Measurements from ENCODE around the gene NEURL1. TPM values are rescaled to one million over a fixed set of nuclear protein-coding genes. Genes with fewer than 3 reads are reported as not detected.
"Not testable (repeated sequence)": the region's sequence is repeated elsewhere in the genome, so short reads cannot be mapped to it uniquely, and the experiment has no call there.

NEURL1 gene
- total RNA-seq, 1 experiment from 2014 or later, result 0.84 TPM

DNA sequence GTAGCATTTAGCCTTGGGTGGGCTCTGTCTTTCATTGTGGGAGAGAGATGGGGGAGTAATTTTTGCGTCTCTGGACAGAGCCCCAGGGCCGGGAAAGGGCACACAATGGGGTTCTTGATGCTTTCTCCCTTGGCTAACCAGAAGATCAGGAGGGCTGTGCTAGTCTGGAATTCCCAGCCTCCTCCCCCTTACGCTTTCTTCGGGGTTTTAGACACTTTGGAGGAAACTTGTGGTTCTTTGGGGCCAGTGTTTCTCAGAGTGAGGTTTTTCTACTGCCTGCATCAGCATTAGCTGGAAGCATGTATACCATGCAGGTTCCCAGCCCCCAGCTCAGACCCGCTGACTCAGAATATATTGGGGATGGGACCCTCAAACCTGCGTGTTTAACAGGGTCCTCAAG is 7.0 kb downstream of the NEURL1 start:
- TF ChIP-seq, protein P1, sequence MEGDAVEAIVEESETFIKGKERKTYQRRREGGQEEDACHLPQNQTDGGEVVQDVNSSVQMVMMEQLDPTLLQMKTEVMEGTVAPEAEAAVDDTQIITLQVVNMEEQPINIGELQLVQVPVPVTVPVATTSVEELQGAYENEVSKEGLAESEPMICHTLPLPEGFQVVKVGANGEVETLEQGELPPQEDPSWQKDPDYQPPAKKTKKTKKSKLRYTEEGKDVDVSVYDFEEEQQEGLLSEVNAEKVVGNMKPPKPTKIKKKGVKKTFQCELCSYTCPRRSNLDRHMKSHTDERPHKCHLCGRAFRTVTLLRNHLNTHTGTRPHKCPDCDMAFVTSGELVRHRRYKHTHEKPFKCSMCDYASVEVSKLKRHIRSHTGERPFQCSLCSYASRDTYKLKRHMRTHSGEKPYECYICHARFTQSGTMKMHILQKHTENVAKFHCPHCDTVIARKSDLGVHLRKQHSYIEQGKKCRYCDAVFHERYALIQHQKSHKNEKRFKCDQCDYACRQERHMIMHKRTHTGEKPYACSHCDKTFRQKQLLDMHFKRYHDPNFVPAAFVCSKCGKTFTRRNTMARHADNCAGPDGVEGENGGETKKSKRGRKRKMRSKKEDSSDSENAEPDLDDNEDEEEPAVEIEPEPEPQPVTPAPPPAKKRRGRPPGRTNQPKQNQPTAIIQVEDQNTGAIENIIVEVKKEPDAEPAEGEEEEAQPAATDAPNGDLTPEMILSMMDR (IDR thresholded peaks at IDR 0.05; ENCODE audit: insufficient read depth in 1 of 2, low read depth in 1 of 2, low read length in 1 of 2, severe bottlenecking in 1 of 2, unreplicated experiment in 1 of 2), result no peak
- Histone ChIP-seq H3K27me3 (replicated peaks; ENCODE audit: control insufficient read depth, insufficient read depth, low read length) (no peaks in the 10 kb centered on the region; the same call in 1 of the 2 replicates), H3K9me3 (no peaks in the 10 kb centered on the region), H3K36me3 (ENCODE audit: control insufficient read depth, insufficient read depth, low read length) (no peaks in the 10 kb centered on the region), H3K4me1 (no peaks in the 10 kb centered on the region), H3K4me3 (ENCODE audit: low read depth, low read length) (no peak overlapping the region)
- Mint-ChIP-seq H3K27me3 (ENCODE audit: insufficient read depth, unreplicated experiment) (peaks cover 6% of the 10 kb centered on the region), H3K4me1 (ENCODE audit: low read depth, unreplicated experiment) (peaks cover 7% of the 10 kb centered on the region), H3K36me3 (ENCODE audit: insufficient read depth, unreplicated experiment) (no peaks in the 10 kb centered on the region), H3K4me3 (ENCODE audit: unreplicated experiment) (no peak overlapping the region), H3K9me3 (ENCODE audit: unreplicated experiment) (no peaks in the 10 kb centered on the region), H3K27ac (ENCODE audit: unreplicated experiment) (no peak overlapping the region)
- CTCF ChIA-PET, result interaction anchor here (0.6 kb wide), 1 partner anchor 11 kb away, joined by 4 read pairs; no protein-coding TSS in a partner anchor
- BruUV-seq (replicated peaks), result no TSS peak
- intact Hi-C loops (cut with micrococcal nuclease; ENCODE audit: unreplicated experiment), result no loop called here
- POLR2A ChIA-PET, result no interaction called here
- DNase-seq, result peak in 1 of 2 experiments; percentile 9

DNA sequence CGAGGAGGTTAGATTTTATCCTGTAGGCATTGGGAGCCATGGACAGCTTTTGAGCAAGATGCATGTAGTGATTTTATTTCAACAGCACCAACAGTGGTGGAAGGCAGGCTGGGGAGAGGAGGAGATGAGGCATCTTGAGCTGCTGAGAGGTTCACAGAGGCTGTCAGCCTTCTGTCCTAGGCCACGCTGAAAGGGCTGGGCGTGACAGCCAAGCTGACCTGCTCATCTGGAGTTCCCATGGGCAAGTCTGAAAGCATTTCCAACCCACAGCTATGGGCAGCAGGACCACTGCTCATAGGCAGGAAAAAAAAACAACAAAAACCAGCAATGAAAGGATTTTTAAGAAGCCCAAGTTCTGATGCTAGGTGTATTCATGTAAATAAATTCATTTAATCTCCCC is 7.7 kb downstream of the NEURL1 start:
- peak in 1 of 2 experiments; percentile 25 for DNase-seq
- Histone ChIP-seq H3K4me3 (ENCODE audit: low read depth, low read length) (no peak overlapping the region), H3K4me1 (no peaks in the 10 kb centered on the region), H3K9me3 (no peaks in the 10 kb centered on the region), H3K36me3 (ENCODE audit: control insufficient read depth, insufficient read depth, low read length) (no peaks in the 10 kb centered on the region), H3K27me3 (replicated peaks; ENCODE audit: control insufficient read depth, insufficient read depth, low read length) (no peaks in the 10 kb centered on the region; the same call in 1 of the 2 replicates)
- H3K27me3 Mint-ChIP-seq (ENCODE audit: insufficient read depth, unreplicated experiment), result peaks cover 6% of the 10 kb centered on the region
- H3K36me3 Mint-ChIP-seq (ENCODE audit: insufficient read depth, unreplicated experiment), result no peaks in the 10 kb centered on the region
- intact Hi-C loops (cut with micrococcal nuclease; ENCODE audit: unreplicated experiment), result no loop called here
- H3K27ac Mint-ChIP-seq (ENCODE audit: unreplicated experiment), result no peak overlapping the region
- H3K4me1 Mint-ChIP-seq (ENCODE audit: low read depth, unreplicated experiment), result peaks cover 7% of the 10 kb centered on the region
- CTCF ChIA-PET, result no interaction called here
- TF ChIP-seq, protein P1 (IDR thresholded peaks at IDR 0.05; ENCODE audit: insufficient read depth in 1 of 2, low read depth in 1 of 2, low read length in 1 of 2, severe bottlenecking in 1 of 2, unreplicated experiment in 1 of 2), result no peak
- BruUV-seq (replicated peaks), result no TSS peak
- POLR2A ChIA-PET, result no interaction called here
- H3K4me3 Mint-ChIP-seq (ENCODE audit: unreplicated experiment), result no peak overlapping the region
- H3K9me3 Mint-ChIP-seq (ENCODE audit: unreplicated experiment), result no peaks in the 10 kb centered on the region

DNA sequence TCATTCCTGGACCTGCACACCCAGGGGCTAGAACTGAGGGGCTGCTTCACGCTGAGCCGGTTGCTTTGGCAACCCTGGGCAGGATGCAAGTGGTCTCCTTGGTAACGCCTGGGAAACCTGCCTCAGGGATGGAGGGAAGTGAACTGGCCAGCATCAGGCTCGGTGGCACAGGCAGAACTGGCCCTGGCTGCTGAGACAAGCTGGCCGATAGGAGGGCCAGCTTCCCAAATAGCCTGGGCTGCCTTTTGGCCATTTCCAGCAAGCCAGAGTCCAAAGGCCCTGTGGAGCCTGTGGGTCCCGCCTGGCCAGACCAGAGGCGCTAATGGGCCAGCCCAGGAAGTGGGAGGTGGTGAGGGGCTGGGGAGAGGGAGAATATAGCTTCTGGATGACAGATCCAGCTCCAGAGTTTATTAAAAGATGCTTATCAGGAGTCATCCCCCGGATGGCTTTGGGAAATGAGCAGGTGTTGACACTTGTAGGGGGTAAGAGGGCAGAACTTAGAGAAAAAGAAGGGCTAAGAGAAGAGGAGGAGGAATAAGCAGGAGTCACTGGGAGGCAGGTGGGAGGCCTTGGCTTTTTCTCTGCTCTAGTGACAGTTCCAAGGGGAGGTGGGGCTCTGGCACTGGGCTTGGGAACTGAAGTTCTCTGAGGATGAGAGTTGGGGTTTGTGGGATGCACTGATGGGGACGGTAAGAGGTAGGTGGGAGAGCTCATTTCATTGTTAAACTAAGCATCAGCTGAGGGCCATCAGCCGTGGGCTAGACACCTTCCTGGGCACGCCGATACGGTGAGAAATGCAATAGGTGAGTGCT is 9.6 kb downstream of the NEURL1 start:
- Histone ChIP-seq H3K36me3 (ENCODE audit: control insufficient read depth, insufficient read depth, low read length) (no peaks in the 10 kb centered on the region), H3K4me3 (ENCODE audit: low read depth, low read length) (no peak overlapping the region), H3K4me1 (no peaks in the 10 kb centered on the region), H3K9me3 (no peaks in the 10 kb centered on the region), H3K27me3 (replicated peaks; ENCODE audit: control insufficient read depth, insufficient read depth, low read length) (no peaks in the 10 kb centered on the region)
- POLR2A ChIA-PET, result no interaction called here
- no peak overlapping the region for H3K4me3 Mint-ChIP-seq (ENCODE audit: unreplicated experiment)
- H3K4me1 Mint-ChIP-seq (ENCODE audit: low read depth, unreplicated experiment), result peaks cover 7% of the 10 kb centered on the region
- TF ChIP-seq, protein P1 (IDR thresholded peaks at IDR 0.05; ENCODE audit: insufficient read depth in 1 of 2, low read depth in 1 of 2, low read length in 1 of 2, severe bottlenecking in 1 of 2, unreplicated experiment in 1 of 2), result no peak
- no peak overlapping the region for H3K27ac Mint-ChIP-seq (ENCODE audit: unreplicated experiment)
- CTCF ChIA-PET, result interaction anchor here (0.6 to 0.7 kb wide), 4 partner anchors 10 to 183 kb away, joined by 3 to 6 read pairs (median 4); no protein-coding TSS in a partner anchor
- DNase-seq, result peak in 1 of 2 experiments; percentile 26
- no TSS peak for BruUV-seq (replicated peaks)
- H3K36me3 Mint-ChIP-seq (ENCODE audit: insufficient read depth, unreplicated experiment), result no peaks in the 10 kb centered on the region
- intact Hi-C loops (cut with micrococcal nuclease; ENCODE audit: unreplicated experiment), result no loop called here
- H3K27me3 Mint-ChIP-seq (ENCODE audit: insufficient read depth, unreplicated experiment), result peaks cover 6% of the 10 kb centered on the region
- H3K9me3 Mint-ChIP-seq (ENCODE audit: unreplicated experiment), result no peaks in the 10 kb centered on the region

DNA sequence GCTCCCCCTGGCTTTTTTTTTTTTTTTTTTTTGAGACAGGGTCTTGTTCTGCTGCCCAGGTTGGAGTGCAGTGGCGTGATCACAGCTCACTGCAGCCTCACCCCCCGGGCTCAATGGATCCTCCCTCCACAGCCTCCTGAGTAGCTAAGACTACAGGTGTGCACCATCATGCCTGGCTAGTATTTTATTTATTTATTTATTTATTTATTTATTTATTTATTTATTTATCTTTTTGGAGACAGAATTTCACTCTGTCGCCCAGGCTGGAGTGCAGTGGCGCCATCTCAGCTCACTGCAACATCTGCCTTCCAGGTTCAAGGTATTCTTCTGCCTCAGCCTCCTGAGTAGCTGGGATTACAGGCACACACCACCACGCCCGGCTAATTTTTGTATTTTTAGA is 10.3 kb downstream of the NEURL1 start:
- H3K4me3 ChIP-seq (ENCODE audit: low read depth, low read length); DNase-seq; H3K36me3 ChIP-seq (ENCODE audit: control insufficient read depth, insufficient read depth, low read length); H3K9me3 Mint-ChIP-seq (ENCODE audit: unreplicated experiment); H3K4me3 Mint-ChIP-seq (ENCODE audit: unreplicated experiment); H3K27me3 Mint-ChIP-seq (ENCODE audit: insufficient read depth, unreplicated experiment); H3K27ac Mint-ChIP-seq (ENCODE audit: unreplicated experiment); H3K27me3 ChIP-seq (replicated peaks; ENCODE audit: control insufficient read depth, insufficient read depth, low read length); H3K9me3 ChIP-seq; H3K4me1 ChIP-seq; POLR2A ChIA-PET; H3K4me1 Mint-ChIP-seq (ENCODE audit: low read depth, unreplicated experiment); BruUV-seq (replicated peaks); intact Hi-C loops (cut with micrococcal nuclease; ENCODE audit: unreplicated experiment); H3K36me3 Mint-ChIP-seq (ENCODE audit: insufficient read depth, unreplicated experiment): not testable (repeated sequence)
- CTCF ChIA-PET, result interaction anchor here (0.6 to 0.7 kb wide), 3 partner anchors 25 to 182 kb away, joined by 3 to 6 read pairs (median 5); no protein-coding TSS in a partner anchor

Measured in Caco-2 (cell line).